ENCODE measurements around the gene SLC11A1.
A peak's percentile ranks its signal among the peaks of the same experiment; 100 is the strongest.

The SLC11A1 gene

GRCh38 chr2:218354850-218355443 lies 27.1 kb upstream of the SLC11A1 start:
- Mint-ChIP-seq H3K4me3 (no peak overlapping the region), H3K36me3 (ENCODE audit: low read depth) (no peaks in the 10 kb centered on the region), H3K9me3 (peaks cover 12% of the 10 kb centered on the region), H3K27me3 (ENCODE audit: low read depth) (peaks cover 4% of the 10 kb centered on the region), H3K4me1 (ENCODE audit: low read depth) (no peaks in the 10 kb centered on the region), H3K27ac (no peak overlapping the region)

- Mint-ChIP-seq H3K4me1 (ENCODE audit: low read depth) (no peaks in the 10 kb centered on the region), H3K4me3 (no peak overlapping the region), H3K9me3 (peaks cover 4% of the 10 kb centered on the region), H3K27ac (no peak overlapping the region), H3K36me3 (ENCODE audit: low read depth) (no peaks in the 10 kb centered on the region), H3K27me3 (ENCODE audit: low read depth) (peaks cover 4% of the 10 kb centered on the region)
These were observed 24.6 kb upstream of the SLC11A1 start for GRCh38 chr2:218357236-218358177.

- H3K36me3 Mint-ChIP-seq (ENCODE audit: low read depth): no peaks in the 10 kb centered on the region
- H3K27me3 Mint-ChIP-seq (ENCODE audit: low read depth): peaks cover 16% of the 10 kb centered on the region
- H3K4me1 Mint-ChIP-seq (ENCODE audit: low read depth): no peaks in the 10 kb centered on the region
- H3K4me3 Mint-ChIP-seq: no peak overlapping the region
- H3K27ac Mint-ChIP-seq: no peak overlapping the region
- no peaks in the 10 kb centered on the region for H3K9me3 Mint-ChIP-seq
These were observed 21.6 kb upstream of the SLC11A1 start for GRCh38 chr2:218360453-218360852.

- Mint-ChIP-seq H3K27ac (no peak overlapping the region), H3K27me3 (ENCODE audit: low read depth) (peaks cover 23% of the 10 kb centered on the region), H3K4me1 (ENCODE audit: low read depth) (no peaks in the 10 kb centered on the region), H3K36me3 (ENCODE audit: low read depth) (no peaks in the 10 kb centered on the region), H3K4me3 (no peak overlapping the region), H3K9me3 (peaks cover 5% of the 10 kb centered on the region)
These were observed 19.5 kb upstream of the SLC11A1 start for GRCh38 chr2:218362606-218363005.

- Mint-ChIP-seq H3K9me3 (peaks cover 5% of the 10 kb centered on the region), H3K27me3 (ENCODE audit: low read depth) (peaks cover 33% of the 10 kb centered on the region), H3K36me3 (ENCODE audit: low read depth) (no peaks in the 10 kb centered on the region), H3K4me3 (no peak overlapping the region), H3K27ac (no peak overlapping the region), H3K4me1 (ENCODE audit: low read depth) (peaks cover 2% of the 10 kb centered on the region)
These were observed 18.3 kb upstream of the SLC11A1 start for GRCh38 chr2:218363736-218364135.

- H3K36me3 Mint-ChIP-seq (ENCODE audit: low read depth): no peaks in the 10 kb centered on the region
- H3K4me3 Mint-ChIP-seq: no peak overlapping the region
- H3K27ac Mint-ChIP-seq: no peak overlapping the region
- peaks cover 37% of the 10 kb centered on the region for H3K27me3 Mint-ChIP-seq (ENCODE audit: low read depth)
- peaks cover 5% of the 10 kb centered on the region for H3K9me3 Mint-ChIP-seq
- H3K4me1 Mint-ChIP-seq (ENCODE audit: low read depth): peaks cover 2% of the 10 kb centered on the region
These were observed 17.9 kb upstream of the SLC11A1 start for GRCh38 chr2:218364196-218364595.

- H3K27me3 Mint-ChIP-seq (ENCODE audit: low read depth): peaks cover 55% of the 10 kb centered on the region
- peak overlapping the region; percentile 54 for H3K4me3 Mint-ChIP-seq
- peaks cover 4% of the 10 kb centered on the region for H3K4me1 Mint-ChIP-seq (ENCODE audit: low read depth)
- H3K9me3 Mint-ChIP-seq: peaks cover 5% of the 10 kb centered on the region
- H3K27ac Mint-ChIP-seq: no peak overlapping the region
- no peaks in the 10 kb centered on the region for H3K36me3 Mint-ChIP-seq (ENCODE audit: low read depth)
These were observed 15.3 kb upstream of the SLC11A1 start for GRCh38 chr2:218366621-218367414.

- Mint-ChIP-seq H3K36me3 (ENCODE audit: low read depth) (no peaks in the 10 kb centered on the region), H3K27ac (peak overlapping the region; percentile 59), H3K4me3 (peak overlapping the region; percentile 74), H3K4me1 (ENCODE audit: low read depth) (peaks cover 4% of the 10 kb centered on the region), H3K9me3 (peaks cover 5% of the 10 kb centered on the region), H3K27me3 (ENCODE audit: low read depth) (peaks cover 55% of the 10 kb centered on the region)
These were observed 14.5 kb upstream of the SLC11A1 start for GRCh38 chr2:218367415-218368149.

- H3K27ac Mint-ChIP-seq: peak overlapping the region; percentile 59
- H3K9me3 Mint-ChIP-seq: peaks cover 5% of the 10 kb centered on the region
- peak overlapping the region; percentile 74 for H3K4me3 Mint-ChIP-seq
- H3K4me1 Mint-ChIP-seq (ENCODE audit: low read depth): peaks cover 4% of the 10 kb centered on the region
- no peaks in the 10 kb centered on the region for H3K36me3 Mint-ChIP-seq (ENCODE audit: low read depth)
- H3K27me3 Mint-ChIP-seq (ENCODE audit: low read depth): peaks cover 51% of the 10 kb centered on the region
These were observed 13.9 kb upstream of the SLC11A1 start for GRCh38 chr2:218368150-218368528.

GRCh38 chr2:218368621-218369153 lies 13.4 kb upstream of the SLC11A1 start:
- H3K27me3 Mint-ChIP-seq (ENCODE audit: low read depth): peaks cover 51% of the 10 kb centered on the region
- no peak overlapping the region for H3K27ac Mint-ChIP-seq
- peaks cover 4% of the 10 kb centered on the region for H3K4me1 Mint-ChIP-seq (ENCODE audit: low read depth)
- no peaks in the 10 kb centered on the region for H3K36me3 Mint-ChIP-seq (ENCODE audit: low read depth)
- H3K9me3 Mint-ChIP-seq: peaks cover 5% of the 10 kb centered on the region
- H3K4me3 Mint-ChIP-seq: no peak overlapping the region

GRCh38 chr2:218369330-218369729 lies 12.7 kb upstream of the SLC11A1 start:
- Mint-ChIP-seq H3K36me3 (ENCODE audit: low read depth) (no peaks in the 10 kb centered on the region), H3K9me3 (peaks cover 5% of the 10 kb centered on the region), H3K27ac (no peak overlapping the region), H3K27me3 (ENCODE audit: low read depth) (peaks cover 46% of the 10 kb centered on the region), H3K4me1 (ENCODE audit: low read depth) (peaks cover 4% of the 10 kb centered on the region), H3K4me3 (no peak overlapping the region)

- H3K4me3 Mint-ChIP-seq: no peak overlapping the region
- H3K27me3 Mint-ChIP-seq (ENCODE audit: low read depth): peaks cover 38% of the 10 kb centered on the region
- peaks cover 4% of the 10 kb centered on the region for H3K4me1 Mint-ChIP-seq (ENCODE audit: low read depth)
- H3K27ac Mint-ChIP-seq: no peak overlapping the region
- H3K9me3 Mint-ChIP-seq: peaks cover 5% of the 10 kb centered on the region
- no peaks in the 10 kb centered on the region for H3K36me3 Mint-ChIP-seq (ENCODE audit: low read depth)
These were observed 11.5 kb upstream of the SLC11A1 start for GRCh38 chr2:218370410-218371063.

GRCh38 chr2:218371983-218372350 lies 10.1 kb upstream of the SLC11A1 start:
- H3K27ac Mint-ChIP-seq: no peak overlapping the region
- H3K4me1 Mint-ChIP-seq (ENCODE audit: low read depth): peaks cover 4% of the 10 kb centered on the region
- no peak overlapping the region for H3K4me3 Mint-ChIP-seq
- no peaks in the 10 kb centered on the region for H3K36me3 Mint-ChIP-seq (ENCODE audit: low read depth)
- peaks cover under 1% of the 10 kb centered on the region for H3K9me3 Mint-ChIP-seq
- H3K27me3 Mint-ChIP-seq (ENCODE audit: low read depth): peaks cover 32% of the 10 kb centered on the region

All from T-helper 1 cell treated with Interleukin-12 subunit alpha and Interleukin-12 subunit beta and Interleukin-4 antibody, amounts not matched to agents 30 μg/mL and 1 μg/mL, for 36 hours (primary cell).